8988T (cell line): ENCODE results near the gene SEC14L3.
A peak's percentile ranks its signal among the peaks of the same experiment; 100 is the strongest.
"Not testable (repeated sequence)": the region's sequence is repeated elsewhere in the genome, so short reads cannot be mapped to it uniquely, and the experiment has no call there.

Experiments
- DNase-seq: peaks from one replicate; pipeline ENCODE4 v3.0.0; 2011

SEC14L3 gene

DNA sequence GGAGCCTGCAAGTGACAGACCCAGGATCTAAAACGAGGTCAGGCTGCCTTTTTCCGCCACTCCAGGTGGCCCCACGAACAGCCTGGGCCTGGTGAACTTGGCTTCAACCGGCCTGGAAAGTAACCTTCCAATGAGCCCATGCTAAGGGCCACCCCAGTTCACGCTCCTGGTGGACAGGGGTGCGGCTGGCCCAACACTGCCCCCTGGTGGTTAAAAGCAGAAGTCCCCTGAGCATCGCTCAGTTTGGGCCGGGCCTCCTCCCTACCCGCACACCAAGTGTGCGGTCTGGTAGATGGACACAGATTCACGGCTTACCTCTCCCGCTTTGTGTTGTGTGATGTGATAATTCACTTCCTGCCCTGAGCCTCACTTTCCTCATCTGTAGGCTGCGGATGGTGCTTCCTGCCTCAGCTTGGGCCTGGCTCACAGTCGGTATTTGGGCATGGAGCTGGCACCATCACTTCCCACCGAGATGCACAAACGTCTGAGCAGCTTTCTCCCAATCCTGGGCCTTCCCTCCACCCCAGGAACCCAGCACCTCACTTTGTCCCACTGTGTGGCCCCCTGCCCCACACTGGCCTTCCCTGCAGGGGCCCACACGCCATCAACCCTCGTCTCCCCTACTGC is 13.7 kb upstream of the SEC14L3 start:
- peak; percentile 85 for DNase-seq

GRCh38 chr22:30483169-30483568 is 11.4 kb upstream of the SEC14L3 start:
- no peak for DNase-seq

DNA sequence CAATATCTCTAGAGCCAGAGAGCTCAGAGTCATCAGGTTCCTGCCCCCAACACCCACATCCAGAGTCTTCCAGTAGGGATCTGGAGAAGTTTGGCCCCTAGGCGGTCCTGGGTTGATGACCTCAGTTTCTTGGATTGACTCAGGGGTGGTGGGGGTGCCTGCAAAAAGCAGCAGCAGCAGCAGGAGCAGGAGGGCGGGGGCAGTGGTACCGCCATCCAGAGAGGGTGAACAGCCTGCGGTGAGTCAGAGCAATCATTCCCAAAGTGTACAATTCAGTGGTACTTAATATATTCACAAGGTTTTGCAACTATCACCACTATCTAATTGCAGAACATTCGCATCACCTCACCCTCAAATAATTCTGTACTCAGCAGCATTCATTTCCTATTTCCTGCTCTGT is 9.9 kb upstream of the SEC14L3 start:
- no peak for DNase-seq

GRCh38 chr22:30479981-30480380 is 8.2 kb upstream of the SEC14L3 start:
- no peak for DNase-seq

- no peak for DNase-seq
Measured at GRCh38 chr22:30474683-30475424, 3.0 kb upstream of the SEC14L3 start.

- no peak for DNase-seq
Measured at GRCh38 chr22:30474121-30474520, 2.3 kb upstream of the SEC14L3 start.

GRCh38 chr22:30472994-30473720 is 1.3 kb upstream of the SEC14L3 start:
- DNase-seq: no peak

DNA sequence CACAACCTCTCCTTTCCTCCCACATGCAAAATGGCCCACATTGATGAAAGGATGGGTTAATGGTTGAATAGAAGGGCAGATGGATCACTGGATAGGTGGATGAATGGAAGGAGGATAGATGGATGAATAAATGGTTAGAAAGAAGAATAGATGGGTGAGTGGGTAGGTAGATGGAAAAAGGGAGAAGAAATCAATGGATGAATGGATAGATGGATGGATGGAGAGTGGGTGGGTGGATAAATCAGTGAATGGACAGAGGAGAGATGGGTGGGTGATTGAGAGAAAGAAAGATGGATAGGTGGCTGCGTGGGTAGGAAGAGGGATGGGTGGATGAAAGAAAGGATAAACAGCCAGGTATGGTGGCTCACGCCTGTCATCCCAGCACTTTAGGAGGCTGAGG is 1.2 kb downstream of the SEC14L3 start:
- no peak for DNase-seq

DNA sequence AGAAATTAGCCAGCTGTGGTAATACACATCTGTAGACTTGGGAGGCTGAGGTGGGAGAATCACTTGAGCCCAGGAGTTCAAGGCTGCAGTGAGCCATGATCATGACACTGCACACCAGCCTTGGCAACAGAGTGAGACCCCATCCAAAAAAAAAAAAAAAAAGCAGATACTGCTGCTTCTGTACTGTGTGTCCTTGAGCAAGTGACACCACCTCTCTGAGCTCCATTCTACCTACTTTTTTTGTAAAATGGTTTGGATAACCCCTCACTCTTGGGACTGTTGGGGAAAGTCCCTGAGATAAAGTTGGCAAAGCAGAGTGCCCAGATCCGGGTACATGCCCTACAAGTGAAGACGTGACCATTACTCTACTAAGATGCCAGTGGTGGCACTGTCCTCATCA is 2.7 kb downstream of the SEC14L3 start:
- DNase-seq: no peak

- not testable (repeated sequence) for DNase-seq
Measured at GRCh38 chr22:30460555-30460954, 11.3 kb downstream of the SEC14L3 start.

DNA sequence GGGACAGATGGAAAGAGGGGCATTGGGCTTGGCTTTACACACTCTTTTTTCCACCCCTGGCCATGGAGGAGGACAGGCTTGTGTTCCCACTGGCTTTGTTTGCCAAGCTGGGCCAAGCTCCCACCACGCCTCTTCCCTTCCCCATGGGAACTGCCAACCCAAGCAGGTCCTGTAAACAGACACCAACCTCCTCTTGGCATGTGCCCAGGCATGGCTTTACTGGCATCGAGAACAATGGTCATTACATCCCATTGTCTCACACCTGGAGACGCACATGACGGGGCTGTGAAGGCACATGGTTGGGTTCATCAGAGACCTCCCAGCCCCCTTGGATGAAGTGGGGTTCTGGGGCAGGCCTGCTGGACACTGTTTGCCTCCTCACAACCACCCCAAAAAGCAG is 11.7 kb downstream of the SEC14L3 start:
- DNase-seq: no peak

DNA sequence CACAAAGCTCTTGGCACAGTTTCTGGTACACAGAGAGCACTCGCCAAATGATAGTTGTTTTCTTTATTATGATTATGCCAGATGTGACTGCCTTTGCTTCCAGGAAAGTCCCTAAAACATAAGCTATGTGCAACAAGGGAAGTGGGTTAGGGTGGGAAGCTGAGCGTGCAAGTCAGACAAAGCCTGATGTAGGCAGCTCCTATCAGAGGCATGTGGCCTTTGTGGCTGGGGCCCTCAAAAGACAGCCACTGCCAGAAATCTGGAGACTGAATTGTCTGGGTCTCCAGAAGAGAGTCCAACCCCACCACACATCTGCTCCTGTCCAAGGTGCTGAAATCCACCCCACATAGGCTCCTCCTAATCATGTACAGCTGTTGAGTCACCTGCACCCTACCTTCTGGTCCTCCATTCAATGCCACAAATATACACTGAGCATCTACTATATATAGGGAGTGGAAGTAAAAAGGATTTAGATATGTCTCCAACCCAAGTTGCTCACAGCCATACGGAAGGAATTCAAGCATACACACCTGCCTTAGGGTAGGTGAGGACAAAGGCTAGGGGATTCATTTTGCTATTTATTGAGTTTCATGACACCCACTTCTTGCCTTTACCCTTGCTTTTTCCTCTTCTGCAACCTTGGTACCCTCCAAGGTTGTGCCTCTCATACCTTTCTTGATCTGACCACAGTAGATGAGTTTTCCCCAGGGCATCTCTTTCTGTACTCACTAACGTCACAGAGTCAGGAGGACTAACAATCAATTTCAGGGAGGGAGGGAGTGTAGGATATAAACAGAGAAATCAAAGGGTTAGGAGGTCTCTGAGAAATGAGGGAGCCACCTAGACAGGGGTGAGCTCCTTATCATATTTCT is 12.4 kb downstream of the SEC14L3 start:
- no peak for DNase-seq

- no peak for DNase-seq
Measured at GRCh38 chr22:30457981-30458380, 13.8 kb downstream of the SEC14L3 start.

DNA sequence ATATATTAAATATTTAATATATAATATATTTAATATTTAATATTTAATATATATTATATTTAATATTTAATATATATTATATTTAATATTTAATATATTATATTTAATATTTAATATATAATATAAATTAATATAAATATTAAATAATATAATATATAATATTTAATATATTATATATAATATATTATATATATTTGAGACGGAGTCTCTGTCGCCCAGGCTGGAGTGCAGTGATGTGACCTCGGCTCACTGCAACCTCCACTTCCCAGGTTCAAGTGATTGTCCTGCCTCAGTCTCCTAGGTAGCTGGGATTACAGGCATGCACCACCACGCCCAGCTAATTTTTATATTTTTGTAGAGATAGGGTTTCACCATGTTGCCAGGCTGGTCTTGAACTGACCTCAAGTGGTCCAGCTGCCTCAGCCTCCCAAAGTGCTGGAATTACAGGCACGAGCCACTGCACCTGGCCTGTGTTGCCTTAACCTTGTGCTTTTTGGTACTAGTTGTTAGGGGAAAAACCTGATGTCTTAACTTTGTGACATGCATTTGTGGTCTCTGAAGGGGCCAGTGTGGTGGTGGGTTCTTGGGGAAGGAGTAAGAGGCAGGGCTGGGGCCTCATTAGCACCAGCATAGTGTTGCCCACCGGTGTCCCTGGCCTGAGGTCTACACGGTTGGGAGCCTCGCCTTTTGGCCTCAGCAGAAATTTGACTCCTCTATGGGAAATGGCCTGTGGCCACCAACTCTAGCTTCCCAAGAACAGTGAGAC is 16.6 kb downstream of the SEC14L3 start:
- no peak for DNase-seq

DNA sequence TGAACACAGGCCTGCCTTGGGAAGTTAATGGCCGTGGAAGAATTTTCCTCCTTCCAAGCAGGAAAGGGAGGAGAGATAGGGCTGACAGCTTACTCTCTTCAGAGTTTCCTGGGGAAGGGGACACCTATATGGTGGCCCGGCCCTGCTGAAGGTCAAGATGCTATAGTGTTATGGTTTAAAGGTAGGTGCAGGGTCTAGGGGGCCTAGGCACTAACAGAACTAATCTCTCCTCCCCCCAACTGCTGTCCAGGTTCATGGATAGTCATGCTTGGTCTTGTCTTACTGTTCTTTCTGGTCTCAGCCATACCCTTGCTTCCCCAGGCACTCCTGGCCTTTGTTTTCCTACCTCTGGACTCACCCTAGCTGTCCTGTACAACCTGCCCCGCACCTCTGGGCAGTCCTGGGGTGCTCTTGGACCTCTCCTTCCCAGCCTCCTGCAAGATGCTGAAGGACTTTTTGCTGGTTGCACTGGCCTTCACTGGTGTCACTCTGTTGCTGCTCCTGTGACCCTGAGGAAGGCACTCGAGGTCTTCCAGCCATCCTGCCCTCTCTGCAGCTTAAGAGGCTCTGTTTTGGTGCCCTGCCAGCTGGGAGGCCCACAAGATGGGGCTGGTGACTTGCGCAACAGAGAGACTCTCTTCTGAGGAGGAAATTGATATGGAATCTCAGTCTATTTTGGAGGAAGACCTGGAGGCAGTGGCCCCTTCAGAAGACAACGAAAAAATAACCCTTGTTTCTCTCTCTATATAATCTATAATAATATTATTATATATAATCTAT is 17.9 kb downstream of the SEC14L3 start:
- DNase-seq: no peak

GRCh38 chr22:30452861-30453260 is 19.0 kb downstream of the SEC14L3 start:
- DNase-seq: no peak

GRCh38 chr22:30451488-30451887 is 20.3 kb downstream of the SEC14L3 start:
- not testable (repeated sequence) for DNase-seq

DNA sequence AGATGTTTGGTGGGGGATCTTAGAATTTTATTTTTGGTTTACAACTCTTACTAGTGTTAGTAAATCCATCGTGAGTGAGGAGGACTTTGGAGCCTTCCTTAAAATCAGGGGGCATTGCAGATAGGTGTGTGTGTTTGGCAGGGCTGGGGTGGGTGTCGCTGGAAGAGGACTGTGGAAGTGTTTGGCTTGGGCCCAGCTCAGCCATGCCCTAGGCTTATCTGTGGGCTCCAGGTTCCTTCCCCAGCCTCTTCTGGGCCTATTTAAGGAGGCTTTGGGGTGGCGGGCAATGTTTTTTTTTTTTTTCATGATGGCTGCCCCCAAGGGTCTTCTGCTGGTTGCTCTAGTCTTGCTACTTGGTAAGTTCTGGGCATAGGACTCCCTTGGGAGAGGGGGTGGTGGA is 24.2 kb downstream of the SEC14L3 start:
- no peak for DNase-seq

DNA sequence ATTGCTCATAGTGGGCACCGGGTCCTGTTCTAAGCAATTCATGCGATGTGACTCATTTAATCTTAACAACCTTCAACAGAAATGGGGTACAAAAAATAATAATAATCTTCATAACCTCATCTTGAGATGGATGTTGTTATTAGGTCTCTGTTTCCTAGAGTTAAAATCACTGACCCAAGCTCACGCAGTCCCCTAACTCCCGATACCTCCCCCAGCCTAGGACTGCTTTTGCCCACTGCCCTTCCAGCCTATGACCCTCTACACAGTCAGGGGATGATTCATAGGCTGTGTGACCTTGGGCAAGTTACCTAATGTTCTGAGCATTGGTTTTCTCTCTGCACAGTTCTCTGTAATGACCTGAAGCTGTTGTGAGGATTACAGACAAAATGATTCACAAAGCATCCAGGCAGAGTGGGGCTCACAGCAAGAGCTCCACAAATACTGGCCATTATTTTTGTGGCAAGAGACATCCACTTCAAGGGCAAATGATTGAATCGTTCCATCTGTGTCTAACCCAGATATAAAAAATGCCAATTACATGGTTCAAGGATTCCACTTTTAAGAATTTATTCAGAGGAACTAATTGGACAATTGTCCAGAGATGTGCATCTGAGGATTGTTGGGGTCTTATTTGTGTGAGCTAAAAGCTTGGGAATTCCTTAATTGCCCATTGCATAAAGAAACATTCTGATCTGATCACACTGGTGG is 26.2 kb downstream of the SEC14L3 start:
- DNase-seq: no peak

GRCh38 chr22:30444632-30445437 is 27.0 kb downstream of the SEC14L3 start:
- no peak for DNase-seq
